ENCODE measurements around the gene THRB.

DNA sequence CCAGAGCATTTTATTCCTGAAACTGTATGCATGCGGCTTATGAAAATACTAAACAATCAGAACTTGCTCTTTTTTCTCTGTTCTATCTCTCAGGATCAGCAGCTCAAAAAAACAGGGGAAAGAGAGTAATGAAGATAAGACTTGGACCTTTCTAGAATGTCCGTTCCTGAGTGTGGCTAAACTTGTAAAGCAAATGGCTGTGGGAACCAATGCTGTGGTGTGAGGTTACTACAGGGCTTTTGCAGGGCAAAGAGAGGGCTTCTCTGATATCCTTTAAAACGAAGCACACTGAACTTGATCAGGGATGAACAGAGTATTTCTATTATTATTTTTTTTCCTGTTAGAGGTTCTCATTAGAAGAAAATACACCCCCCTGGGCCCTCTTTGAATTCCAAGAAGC, 223.4 kb downstream of the THRB start:
- TF ChIP-seq POLR2A (IDR thresholded peaks at IDR 0.05): no peak
- TF ChIP-seq, protein P1, sequence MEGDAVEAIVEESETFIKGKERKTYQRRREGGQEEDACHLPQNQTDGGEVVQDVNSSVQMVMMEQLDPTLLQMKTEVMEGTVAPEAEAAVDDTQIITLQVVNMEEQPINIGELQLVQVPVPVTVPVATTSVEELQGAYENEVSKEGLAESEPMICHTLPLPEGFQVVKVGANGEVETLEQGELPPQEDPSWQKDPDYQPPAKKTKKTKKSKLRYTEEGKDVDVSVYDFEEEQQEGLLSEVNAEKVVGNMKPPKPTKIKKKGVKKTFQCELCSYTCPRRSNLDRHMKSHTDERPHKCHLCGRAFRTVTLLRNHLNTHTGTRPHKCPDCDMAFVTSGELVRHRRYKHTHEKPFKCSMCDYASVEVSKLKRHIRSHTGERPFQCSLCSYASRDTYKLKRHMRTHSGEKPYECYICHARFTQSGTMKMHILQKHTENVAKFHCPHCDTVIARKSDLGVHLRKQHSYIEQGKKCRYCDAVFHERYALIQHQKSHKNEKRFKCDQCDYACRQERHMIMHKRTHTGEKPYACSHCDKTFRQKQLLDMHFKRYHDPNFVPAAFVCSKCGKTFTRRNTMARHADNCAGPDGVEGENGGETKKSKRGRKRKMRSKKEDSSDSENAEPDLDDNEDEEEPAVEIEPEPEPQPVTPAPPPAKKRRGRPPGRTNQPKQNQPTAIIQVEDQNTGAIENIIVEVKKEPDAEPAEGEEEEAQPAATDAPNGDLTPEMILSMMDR (IDR thresholded peaks at IDR 0.05): no peak
